HG03457 (cell line): ENCODE results near the gene TNFRSF1A.
"Not testable (repeated sequence)": the region's sequence is repeated elsewhere in the genome, so short reads cannot be mapped to it uniquely, and the experiment has no call there.

Experiments used
- ATAC-seq: cut with Tn5 transposase; IDR thresholded peaks from one replicate; pipeline ENCODE4 v1.9.1; 2021; ENCODE audit warnings: moderate number of reproducible peaks; ENCODE audit not compliant: unreplicated experiment

The TNFRSF1A gene

DNA sequence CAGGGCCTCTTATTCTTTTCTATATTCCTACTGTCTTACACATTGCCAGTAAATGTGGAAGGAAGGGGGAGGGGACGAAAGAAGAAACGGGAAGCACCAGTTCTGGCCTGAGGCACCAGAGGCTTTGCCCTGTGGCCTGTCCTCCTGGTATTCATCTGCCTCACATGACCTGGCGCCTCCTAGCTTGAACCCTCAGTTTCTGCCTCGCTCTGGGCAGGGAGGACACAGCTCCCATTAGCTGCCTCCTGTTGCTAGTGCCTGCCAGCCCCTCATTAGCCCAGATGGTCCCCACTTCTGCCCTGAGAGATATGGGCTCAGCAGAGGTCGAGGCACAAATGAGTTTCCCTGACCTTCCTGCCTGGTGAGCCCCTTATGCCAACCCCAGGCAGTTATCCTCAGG lies 34.3 kb downstream of the TNFRSF1A start:
- no peak for ATAC-seq

DNA sequence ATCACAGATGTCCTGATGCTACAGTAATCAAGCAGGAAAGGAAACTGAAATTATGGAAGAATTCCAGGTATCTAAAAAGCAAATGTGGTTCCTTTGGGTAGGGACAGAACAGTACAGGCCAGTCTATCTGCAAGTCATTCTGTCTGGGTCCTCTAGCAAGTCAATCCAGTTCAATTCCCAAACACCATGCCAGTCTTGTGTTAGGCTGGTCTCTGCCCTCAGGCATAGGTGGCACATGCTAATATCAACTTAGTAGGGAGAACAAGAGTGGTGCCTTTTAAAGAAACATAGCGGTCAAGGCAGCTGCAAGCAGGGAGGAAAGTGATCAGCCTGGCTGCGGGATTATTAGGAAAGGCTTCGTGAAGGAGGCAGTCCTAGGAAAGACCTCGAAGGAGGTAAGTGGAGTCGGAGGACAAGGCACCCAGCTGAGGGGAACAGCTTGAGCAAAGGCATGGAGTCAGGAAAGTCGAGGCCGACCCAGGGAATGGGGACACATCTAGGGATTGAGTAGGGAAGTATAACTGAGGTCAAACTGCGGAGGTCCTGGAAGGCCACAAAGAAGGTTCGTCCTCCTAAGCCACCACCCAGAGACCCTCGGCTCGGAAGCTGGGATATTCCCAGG lies 35.2 kb downstream of the TNFRSF1A start:
- ATAC-seq, result no peak

DNA sequence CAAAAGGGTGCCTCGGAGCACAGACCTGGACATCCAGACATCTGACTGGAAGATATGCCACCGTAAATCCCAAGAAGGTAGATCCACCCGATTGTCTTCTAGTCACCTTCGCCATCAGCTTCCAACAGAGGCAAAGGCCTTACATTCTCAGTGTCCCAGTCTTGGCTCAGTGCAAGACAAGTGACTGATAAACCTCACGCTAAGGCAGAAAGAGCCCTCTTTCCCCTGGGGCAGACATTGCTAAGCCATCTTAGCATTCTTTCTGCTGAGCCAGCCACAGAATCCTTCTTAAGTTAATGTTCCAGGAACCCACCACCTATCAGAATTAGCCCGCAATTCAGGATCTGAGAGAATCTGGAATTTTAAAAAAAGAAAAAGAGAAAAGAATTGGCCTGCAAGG lies 35.7 kb downstream of the TNFRSF1A start:
- ATAC-seq, result no peak

DNA sequence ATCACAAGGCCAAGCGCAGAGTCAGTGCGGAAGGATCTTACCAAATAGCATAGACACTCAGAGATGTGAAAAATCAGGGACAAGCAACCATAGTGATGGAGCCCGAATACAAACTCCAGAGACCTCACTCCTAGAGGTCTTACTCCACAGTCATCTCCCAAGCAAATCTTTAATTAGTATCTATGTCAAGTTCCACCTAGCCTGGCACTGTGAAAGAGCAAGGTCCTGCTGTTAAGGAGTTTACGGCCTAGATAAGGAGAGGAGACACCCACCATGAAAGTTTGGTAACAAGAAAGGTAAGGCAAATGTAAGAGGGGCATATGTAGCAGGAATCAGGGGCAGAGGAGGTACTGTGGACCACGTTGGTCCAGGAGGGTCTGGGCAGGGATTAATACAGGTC lies 38.8 kb downstream of the TNFRSF1A start:
- no peak for ATAC-seq

DNA sequence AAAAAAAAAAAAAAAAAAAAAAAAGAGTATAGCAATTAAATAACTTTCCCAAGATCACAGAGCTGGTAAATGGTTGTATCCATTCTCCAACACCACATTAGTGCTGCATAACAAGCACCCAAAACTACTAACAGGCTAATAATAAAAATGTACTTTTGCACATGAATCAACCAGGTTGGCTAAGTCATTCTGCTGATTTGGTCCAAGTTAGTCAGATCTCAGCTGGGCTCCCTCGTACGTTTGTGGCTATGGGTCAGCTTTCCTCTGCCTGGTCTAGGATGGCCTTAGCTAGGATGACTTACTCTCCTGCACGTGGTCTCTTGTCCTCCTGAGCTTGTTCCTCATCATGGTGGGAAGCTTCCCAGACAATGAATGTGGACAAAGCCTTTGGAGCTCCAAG lies 39.3 kb downstream of the TNFRSF1A start:
- ATAC-seq, result no peak

DNA sequence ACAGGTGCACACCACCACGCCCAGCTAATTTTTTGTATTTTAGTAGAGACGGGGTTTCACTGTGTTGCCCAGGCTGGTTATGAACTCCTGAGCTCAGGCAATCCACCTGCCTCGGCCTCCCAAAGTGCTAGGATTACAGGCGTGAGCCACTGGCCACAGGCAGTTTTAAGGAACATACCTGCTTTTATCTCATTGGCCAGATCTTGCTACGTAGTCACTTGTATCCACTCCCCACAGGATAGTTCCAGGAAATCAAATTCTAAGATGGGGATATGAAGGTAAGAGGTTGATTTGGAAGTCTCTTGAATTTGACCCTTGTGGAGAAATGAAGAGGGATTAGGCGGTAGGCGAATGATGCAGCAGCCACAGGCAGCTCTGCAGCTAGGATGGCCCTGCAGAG lies 40.2 kb downstream of the TNFRSF1A start:
- no peak for ATAC-seq

DNA sequence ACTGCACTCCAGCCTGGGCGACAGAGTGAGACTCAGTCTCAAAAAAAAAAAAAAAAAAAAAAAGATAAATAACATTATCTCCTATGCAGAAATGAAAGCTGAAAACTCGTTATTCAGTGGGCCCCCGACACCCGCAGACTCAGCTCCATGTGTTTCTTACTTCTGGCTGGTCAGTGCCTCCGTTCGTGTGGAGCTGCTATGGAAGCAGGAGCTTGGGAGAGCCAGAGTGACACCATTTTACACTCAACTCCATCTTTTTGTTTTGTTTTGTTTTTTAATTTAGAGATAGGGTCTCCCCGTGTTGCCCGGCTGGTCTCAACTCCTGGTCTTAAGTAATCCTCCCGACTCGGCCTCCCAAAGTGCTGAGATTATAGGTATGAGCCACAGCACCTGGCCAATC lies 44.7 kb downstream of the TNFRSF1A start:
- ATAC-seq, result no peak

DNA sequence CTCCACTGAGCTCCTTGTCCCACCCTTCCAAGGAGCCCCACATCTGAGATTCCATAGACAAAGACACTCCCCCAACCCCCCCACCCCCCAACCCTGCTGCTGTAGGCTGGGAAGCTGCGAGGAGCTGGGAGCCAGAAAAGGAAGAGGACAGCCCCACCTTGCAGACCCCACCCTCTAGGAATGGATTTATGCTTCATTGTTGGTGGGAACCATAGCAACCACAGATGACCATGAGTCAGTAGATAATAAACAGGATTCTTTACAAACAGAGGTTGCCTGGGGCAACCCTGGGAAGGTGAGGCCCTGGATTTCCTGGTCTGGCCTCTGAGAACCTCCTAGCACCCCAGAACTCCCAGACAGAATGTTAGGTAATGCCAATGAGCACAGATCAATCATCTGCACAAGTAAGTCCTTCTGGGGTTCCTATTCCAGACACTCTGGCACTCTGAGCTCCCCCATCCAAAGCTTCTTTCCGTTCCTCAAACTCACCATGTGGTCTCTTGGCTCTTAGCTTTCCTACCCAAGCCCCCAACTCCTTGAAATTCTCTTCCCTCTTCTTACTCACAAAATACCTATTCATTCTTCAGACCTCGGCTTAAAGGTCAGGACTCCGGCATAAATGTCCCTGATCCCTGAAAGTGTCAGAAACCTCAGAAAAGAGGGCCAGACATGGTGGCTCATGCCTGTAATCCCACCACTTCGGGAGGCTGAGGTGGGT lies 46.6 kb downstream of the TNFRSF1A start:
- no peak for ATAC-seq

DNA sequence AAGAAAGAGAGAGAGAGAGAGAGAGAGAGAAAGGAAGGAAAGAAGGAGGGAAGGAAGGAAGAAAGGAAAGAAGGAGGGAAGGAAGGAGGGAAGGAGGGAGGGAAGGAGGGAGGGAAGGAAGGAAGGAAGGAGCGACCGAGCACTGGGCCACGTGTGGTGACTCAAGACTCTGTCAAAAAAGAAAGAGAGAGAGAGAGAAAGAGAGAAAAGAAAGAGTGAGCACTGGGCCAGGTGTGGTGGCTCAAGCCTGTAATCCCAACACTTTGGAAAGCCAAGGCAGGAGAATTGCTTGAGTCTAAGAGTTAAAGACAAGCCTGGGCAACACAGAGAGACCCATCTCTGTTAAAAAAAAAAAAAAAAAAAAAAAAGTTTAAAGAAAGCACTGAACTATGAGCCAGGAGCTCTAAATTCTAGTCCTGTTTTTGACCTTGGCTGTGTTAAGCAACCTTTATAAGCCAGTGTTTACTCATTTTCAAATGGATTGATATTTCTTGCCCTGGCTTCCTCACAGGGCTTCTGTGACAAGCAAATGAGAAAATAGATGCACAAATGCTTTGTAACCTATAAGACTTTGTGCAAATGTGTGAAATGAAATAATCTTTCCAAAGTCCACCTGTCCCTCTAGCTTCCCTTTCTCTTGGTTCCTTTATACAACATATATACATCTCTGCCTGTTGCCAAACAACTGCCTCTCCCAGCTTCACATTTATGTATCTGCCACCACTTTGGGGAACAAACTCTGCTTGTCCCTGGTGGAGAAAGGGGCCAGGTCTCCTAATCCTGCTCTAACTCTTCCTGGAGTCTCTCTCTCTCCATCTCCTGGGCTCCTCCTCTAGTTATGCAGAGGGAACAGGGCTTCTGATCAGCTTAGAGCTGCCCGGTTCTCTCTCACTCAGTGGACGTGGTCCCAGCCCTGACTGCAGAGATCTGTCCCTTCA lies 47.5 kb downstream of the TNFRSF1A start:
- ATAC-seq, result no peak

DNA sequence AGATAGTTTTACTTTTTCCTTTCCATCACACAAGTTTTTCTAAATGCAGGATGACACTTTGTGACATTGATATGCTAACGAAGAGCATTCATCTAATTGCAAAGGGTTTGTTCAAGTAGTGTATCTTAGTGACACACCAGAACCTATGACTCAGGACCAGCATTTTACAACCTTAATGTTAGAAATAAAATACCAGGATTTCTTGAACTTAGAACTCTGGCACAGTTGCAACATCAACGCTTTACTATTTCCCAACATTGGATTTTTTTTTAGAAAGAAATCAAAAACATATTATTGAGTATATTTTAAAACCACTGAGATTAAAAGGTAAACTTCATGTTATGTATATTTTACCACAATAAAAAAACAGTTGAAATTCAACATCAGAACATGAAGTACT lies 49.3 kb downstream of the TNFRSF1A start:
- no peak for ATAC-seq

DNA sequence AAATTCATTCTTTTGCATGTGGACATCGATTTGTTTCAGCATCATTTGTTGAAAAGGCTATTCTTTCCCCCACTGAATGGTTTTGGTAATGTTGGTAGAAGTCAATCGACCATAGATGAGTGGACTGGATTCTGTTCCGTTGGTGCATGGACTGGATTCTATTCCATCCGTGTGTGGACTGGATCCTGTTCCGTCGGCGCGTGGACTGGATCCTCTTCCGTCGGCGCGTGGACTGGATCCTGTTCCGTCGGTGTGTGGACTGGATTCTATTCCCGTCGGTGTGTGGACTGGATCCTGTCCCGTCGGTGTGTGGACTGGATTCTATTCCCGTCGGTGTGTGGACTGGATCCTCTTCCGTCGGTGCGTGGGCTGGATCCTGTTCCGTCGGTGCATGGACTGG lies 52.0 kb downstream of the TNFRSF1A start:
- ATAC-seq, result not testable (repeated sequence)

DNA sequence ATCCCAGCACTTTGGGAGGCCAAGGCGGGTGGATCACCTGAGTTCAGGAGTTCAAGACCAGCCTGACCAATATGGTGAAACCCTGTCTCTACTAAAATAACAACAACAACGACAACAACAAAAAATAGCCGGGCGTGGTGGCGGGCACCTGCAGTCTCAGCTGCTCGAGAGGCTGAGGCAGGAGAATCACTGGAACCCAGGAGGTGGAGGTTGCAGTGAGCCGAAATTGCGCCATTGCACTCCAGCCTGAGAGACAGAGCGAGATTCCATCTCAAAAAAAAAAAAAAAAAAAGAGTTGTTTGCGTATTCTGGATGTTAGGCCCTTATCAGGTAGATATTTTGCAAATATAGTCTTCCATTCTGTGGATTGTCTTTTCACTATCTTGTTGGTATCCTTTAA lies 52.8 kb downstream of the TNFRSF1A start:
- ATAC-seq, result not testable (repeated sequence)

DNA sequence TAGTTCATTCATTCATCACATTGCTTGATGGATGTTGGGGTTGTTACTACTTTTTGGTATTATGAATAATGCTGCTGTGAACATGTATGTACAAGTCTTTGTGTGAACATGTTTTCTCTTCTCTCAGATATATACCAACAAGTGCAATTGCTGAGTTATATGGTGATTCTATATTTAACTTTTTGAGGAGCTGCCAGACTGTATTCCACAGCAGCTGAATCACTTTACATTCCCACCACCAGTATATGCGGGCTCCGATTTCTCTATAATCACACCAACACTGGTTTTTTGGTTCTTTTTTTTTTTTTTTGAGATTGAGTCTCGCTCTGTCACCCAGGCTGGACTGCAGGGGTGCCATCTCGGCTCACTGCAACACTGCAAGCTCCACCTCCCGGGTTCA lies 53.6 kb downstream of the TNFRSF1A start:
- ATAC-seq, result no peak

DNA sequence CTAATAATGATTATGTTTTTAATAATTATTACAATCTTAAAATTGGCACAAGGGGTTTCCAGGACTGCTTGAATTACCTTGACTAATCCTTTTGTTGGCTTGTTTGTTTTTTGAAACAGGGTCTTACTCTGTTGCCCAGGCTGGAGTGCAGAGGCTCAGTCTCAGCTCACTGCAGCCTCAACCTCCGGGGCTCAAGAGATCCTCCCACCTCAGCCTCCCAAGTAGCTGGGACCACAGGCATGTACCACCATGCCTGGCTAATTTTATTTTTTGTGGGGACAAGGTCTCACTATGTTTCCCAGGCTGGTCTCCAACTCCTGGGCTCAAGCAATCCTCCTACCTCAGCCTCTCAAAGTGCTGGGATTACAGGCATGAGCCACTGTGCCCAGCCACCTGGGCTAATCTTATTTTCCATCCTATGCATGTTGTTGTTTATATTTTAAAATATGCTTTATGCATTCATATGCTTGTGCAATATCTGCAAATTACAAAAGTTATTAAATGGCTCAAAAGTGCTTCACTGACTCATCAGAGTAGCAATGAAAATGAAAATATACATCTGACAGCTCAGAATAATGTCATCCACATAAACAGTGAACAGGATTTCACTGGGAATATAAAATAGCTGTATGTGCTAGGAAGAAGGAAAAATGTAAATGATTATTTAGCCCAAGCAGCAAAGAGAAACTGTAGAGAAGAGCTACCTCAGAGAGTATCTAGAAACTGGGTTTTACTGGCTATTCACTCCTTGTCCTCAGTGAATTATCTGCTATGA lies 56.2 kb downstream of the TNFRSF1A start:
- ATAC-seq, result no peak

DNA sequence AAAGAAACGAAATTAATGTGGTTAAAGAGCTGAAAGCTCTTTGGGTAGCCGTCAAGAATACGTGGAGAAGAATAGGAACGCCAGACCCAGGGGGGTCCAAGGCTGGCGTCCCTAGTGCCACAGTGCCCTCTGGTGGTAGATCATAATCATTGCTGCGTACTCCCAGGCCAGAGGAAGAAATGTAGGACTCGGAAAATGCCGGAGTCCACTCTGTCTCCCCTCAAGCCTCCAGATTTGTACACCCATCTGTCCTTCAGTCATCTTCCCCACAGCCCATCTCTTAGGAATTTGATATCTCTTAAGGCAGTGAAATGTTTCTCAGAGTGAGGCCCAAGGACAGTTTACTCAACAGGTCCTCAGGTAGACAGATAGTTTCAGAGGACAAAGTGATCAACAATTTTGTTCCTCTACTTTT lies 56.8 kb downstream of the TNFRSF1A start:
- no peak for ATAC-seq

DNA sequence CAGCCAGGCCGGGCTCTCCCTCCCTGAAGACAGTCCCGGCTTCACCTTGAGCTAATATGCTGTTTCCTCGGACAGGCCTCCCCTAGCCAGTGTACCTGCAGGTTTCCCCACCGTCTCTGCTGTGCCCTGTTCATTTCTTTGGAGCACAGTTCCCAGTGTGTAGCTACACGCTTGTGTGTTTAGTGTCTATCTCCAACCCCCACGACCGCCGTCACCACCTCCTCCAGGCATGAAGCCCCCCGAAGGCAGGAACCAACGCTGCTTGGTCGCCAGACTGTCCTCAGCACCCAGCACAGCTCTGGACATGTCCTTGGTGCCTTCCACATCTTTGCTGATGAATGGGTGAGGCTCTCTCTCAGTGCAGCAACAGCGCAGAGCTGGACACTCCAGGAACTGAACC lies 57.6 kb downstream of the TNFRSF1A start:
- no peak for ATAC-seq

DNA sequence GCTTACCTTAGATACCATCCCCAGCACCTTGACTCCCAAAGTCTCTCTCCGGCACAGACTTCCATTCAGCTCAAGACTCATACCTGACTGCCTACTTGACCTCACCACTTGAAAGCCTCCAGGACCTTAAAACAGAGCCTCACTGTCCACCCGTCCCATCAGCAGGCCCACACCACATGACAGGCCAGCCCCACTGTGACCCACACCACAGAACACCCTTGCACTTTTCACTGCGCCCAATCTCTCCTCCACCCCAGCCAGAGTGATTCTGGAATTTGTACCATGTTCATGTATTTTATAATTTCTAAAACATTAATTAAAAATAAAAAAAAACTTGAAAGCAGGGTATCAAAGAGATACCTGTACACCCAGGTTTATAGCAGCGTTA lies 59.4 kb downstream of the TNFRSF1A start:
- ATAC-seq, result no peak

DNA sequence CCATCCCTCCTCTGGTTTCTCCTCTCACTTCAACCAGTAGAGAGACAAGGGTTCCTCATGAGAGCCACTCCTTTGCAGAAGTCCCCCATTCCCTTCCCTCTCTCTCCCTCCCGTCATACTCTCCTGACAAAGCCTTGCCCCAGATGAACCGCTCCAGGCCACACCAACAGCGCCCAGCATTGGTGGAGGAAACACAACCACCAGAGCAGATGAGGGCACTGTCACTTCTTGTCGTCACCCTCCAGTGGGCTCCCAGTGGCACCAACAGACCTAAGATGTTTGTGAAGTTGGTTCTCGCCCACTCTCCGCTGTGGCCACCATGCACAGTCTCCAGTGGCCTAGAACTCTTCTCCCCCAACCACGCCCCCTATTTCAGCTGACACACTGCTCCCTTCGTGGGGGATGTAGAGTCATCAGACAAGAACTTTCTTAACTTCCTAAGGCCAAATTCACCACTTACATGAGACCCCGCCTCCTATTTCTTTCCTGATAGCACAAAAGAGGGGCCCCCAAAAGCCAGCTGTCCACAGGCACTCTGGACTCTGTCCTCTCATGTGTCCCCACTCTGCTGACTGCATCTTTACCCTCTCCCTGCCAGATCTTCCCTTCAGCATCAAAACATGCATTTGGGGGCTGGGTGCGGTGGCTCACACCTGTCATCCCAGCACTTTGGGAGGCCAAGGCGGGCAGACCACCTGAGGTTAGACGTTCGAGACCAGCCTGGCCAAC lies 60.6 kb downstream of the TNFRSF1A start:
- no peak for ATAC-seq

DNA sequence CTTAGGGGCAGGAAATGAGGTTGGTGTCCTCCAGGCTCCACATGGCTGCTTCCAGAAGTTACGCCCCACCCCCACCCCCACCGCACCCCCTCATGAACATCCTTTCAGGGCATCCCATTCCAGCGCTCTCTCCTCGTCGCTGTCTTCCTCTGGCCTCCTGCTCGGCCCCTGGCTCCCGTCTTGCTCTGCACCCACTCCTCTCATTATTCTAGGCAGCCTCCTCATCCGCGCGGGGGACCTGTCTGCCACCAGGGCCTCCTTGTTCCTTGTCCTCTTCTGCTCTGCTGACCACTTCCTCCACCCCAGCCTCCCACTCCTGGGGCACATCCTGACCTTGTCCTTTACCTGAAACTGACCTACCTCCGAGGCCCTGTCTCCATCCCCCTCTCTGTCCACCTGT lies 61.2 kb downstream of the TNFRSF1A start:
- ATAC-seq, result no peak

DNA sequence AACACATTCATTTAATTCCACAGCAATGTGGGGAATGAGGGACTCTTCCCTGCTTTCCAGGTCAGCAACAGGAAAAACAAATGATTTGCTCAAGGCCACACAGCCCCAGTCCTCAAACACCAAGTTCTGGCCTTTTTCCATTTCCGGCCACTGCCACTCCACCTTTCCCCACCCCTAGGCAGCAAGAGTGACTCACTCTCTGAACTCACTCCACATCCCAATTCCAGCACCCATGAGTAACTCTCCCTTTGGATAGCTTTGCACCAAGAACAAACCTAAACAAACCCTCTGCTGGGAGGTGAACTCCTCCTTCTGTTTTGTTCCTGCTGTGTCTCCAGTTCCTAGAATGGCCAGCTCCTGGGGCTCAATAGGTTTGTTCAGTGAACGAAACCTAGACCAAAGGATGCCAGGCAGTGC lies 61.8 kb downstream of the TNFRSF1A start:
- ATAC-seq, result no peak
